Upper lobe of left lung (tissue), 6 donors: ENCODE measurements around the gene ZNF212. TPM values are rescaled to one million over a fixed set of nuclear protein-coding genes. Genes with fewer than 3 reads are reported as not detected.
"Not testable (repeated sequence)": the region's sequence is repeated elsewhere in the genome, so short reads cannot be mapped to it uniquely, and the experiment has no call there.

ENCODE experiments used
- ATAC-seq, 2 donors: fragments of 200-7000 bp; cut with Tn5 transposase; one replicate each; pipeline ENCODE4 v1.9.1; 2022; ENCODE audit warnings: mild to moderate bottlenecking in 2 of 2, moderate library complexity in 2 of 2; ENCODE audit not compliant: low FRiP score in 2 of 2
- DNase-seq, 2 donors: peaks; one replicate each; pipeline ENCODE4 v3.0.0-alpha.2; 2019 to 2020
- H3K27ac ChIP-seq, 4 donors: fragments of 200-600 bp; sonication (generic); one replicate each; pipeline ENCODE4 v1.5.1; 2016 to 2019
- H3K27me3 ChIP-seq, 4 donors: fragments of 200-600 bp; sonication (generic); one replicate each; pipeline ENCODE4 v1.5.1; 2017 to 2019
- H3K36me3 ChIP-seq, 4 donors: fragments of 200-600 bp; sonication (generic); one replicate each; pipeline ENCODE4 v1.5.1; 2016 to 2019
- H3K4me1 ChIP-seq, 4 donors: fragments of 200-600 bp; sonication (generic); one replicate each; pipeline ENCODE4 v1.5.1; 2018 to 2019
- H3K4me3 ChIP-seq, 4 donors: fragments of 200-600 bp; sonication (generic); one replicate each; pipeline ENCODE4 v1.5.1; 2017 to 2019; ENCODE audit warnings: mild to moderate bottlenecking in 2 of 4, moderate library complexity in 1 of 4
- H3K9me3 ChIP-seq, 4 donors: fragments of 200-600 bp; sonication (generic); one replicate each; pipeline ENCODE4 v1.5.1; 2018 to 2019
- CTCF ChIP-seq, 6 experiments: fragments of 450-650 bp in 4 of 6; fragments of 200-600 bp in 2 of 6; sonication (generic) in 2 of 6; IDR thresholded peaks; one replicate each; pipeline ENCODE4 v1.5.1; 2016 to 2019; ENCODE audit warnings: antibody characterized with exemption in 6 of 6
- EP300 ChIP-seq, 4 donors: sonication (generic); formaldehyde crosslinking; IDR thresholded peaks; one replicate each; pipeline ENCODE4 v1.5.1; 2017; ENCODE audit warnings: antibody characterized with exemption in 4 of 4, control low read depth in 2 of 4
- POLR2A ChIP-seq, 4 donors: fragments of 450-650 bp; IDR thresholded peaks; one replicate each; pipeline ENCODE4 v1.5.1; 2016 to 2017; ENCODE audit warnings: antibody characterized with exemption in 4 of 4, mild to moderate bottlenecking in 2 of 4
- POLR2AphosphoS5 ChIP-seq, 2 donors: sonication (generic); formaldehyde crosslinking; IDR thresholded peaks; one replicate each; pipeline ENCODE4 v1.5.1; 2017; ENCODE audit warnings: antibody characterized with exemption in 2 of 2
- WGBS, 2 donors: methylation state at CpG; one replicate each; pipeline ENCODE4 v1.1.5; 2017 to 2018; 5-methylcytosine and 5-hydroxymethylcytosine counted together
- total RNA-seq, 6 donors: library from RNA; depleted of rRNA in 4 of 6; stranded (reverse); fragments of >200 nt in 4 of 6; gene quantifications; one replicate each; pipeline versions ENCODE4 v1.1.0 to v1.2.1, GENCODE V29; 2016 to 2021
- donor health status: DM: no; HTN: no; CAD: no; lungs with moderate emphysema.
- donor health status: DM: no; HTN: yes; CAD: no; lungs with severe emphysema.

Gene ZNF212
- total RNA-seq, 6 donors from 2014 or later, result 10.3 to 33.5 (median 10.9) TPM

GRCh38 chr7:149245244-149245643 lies 5.8 kb downstream of the ZNF212 start:
- no peak for TF ChIP-seq EP300 (IDR thresholded peaks at IDR 0.05)
- TF ChIP-seq CTCF (IDR thresholded peaks at IDR 0.05), result no peak
- TF ChIP-seq POLR2A (IDR thresholded peaks at IDR 0.05), result no peak
- no peak for TF ChIP-seq POLR2AphosphoS5 (IDR thresholded peaks at IDR 0.05)
- peaks cover 0 to 5% (median 1%) of the 10 kb centered on the region in 4 donors for H3K36me3 ChIP-seq
- no peaks in the 10 kb centered on the region for H3K27me3 ChIP-seq
- no peak overlapping the region for H3K4me3 ChIP-seq
- no peak for ATAC-seq
- no peak overlapping the region for H3K27ac ChIP-seq
- 60 to 64% methylated on average over 5 of the region's 5 CpGs for WGBS, 2 donors
- H3K9me3 ChIP-seq, result no peaks in the 10 kb centered on the region
- no peak for DNase-seq
- peaks cover 9 to 12% (median 10%) of the 10 kb centered on the region in 4 donors for H3K4me1 ChIP-seq

- no peak for ATAC-seq
- Histone ChIP-seq H3K27ac (no peak overlapping the region), H3K27me3 (no peaks in the 10 kb centered on the region), H3K36me3 (peaks cover 2 to 10% (median 6%) of the 10 kb centered on the region in 4 donors), H3K4me3 (no peak overlapping the region), H3K9me3 (no peaks in the 10 kb centered on the region), H3K4me1 (peaks cover 4 to 7% (median 5%) of the 10 kb centered on the region in 4 donors)
- WGBS, 2 donors, result 84 to 89% methylated on average over 5 of the region's 5 CpGs
- DNase-seq, result no peak
- no peak for TF ChIP-seq EP300 (IDR thresholded peaks at IDR 0.05)
- TF ChIP-seq POLR2AphosphoS5 (IDR thresholded peaks at IDR 0.05), result no peak
- no peak for TF ChIP-seq POLR2A (IDR thresholded peaks at IDR 0.05)
- no peak for TF ChIP-seq CTCF (IDR thresholded peaks at IDR 0.05)
Measured at GRCh38 chr7:149245744-149246143, 6.3 kb downstream of the ZNF212 start.

GRCh38 chr7:149248777-149249176 lies 9.3 kb downstream of the ZNF212 start:
- Histone ChIP-seq H3K27me3 (no peaks in the 10 kb centered on the region), H3K27ac (no peak overlapping the region), H3K4me1 (no peaks in the 10 kb centered on the region), H3K4me3 (no peak overlapping the region), H3K9me3 (no peaks in the 10 kb centered on the region), H3K36me3 (peaks cover 22 to 40% (median 30%) of the 10 kb centered on the region in 4 donors)
- DNase-seq, result no peak
- ATAC-seq, result no peak
- WGBS, 2 donors, result 73 to 77% methylated on average over 3 of the region's 3 CpGs
- TF ChIP-seq CTCF (IDR thresholded peaks at IDR 0.05) (no peak), EP300 (IDR thresholded peaks at IDR 0.05) (no peak)

GRCh38 chr7:149250151-149250550 lies 10.7 kb downstream of the ZNF212 start:
- peaks cover 32 to 54% (median 42%) of the 10 kb centered on the region in 4 donors for H3K36me3 ChIP-seq
- H3K9me3 ChIP-seq, H3K27ac ChIP-seq, H3K27me3 ChIP-seq, H3K4me3 ChIP-seq, ATAC-seq, H3K4me1 ChIP-seq: not testable (repeated sequence)
- DNase-seq, result peak in 1 of 2 donors; percentile 46
- WGBS, 2 donors, result 94 to 96% methylated on average over 18 of the region's 18 CpGs

GRCh38 chr7:149251518-149251917 lies 12.1 kb downstream of the ZNF212 start:
- ATAC-seq, H3K27ac ChIP-seq, H3K27me3 ChIP-seq, H3K9me3 ChIP-seq, H3K4me3 ChIP-seq, DNase-seq, H3K4me1 ChIP-seq: not testable (repeated sequence)
- WGBS, 2 donors, result 95 to 98% methylated on average over 10 of the region's 10 CpGs
- peaks cover 32 to 66% (median 48%) of the 10 kb centered on the region in 4 donors for H3K36me3 ChIP-seq

GRCh38 chr7:149252378-149252777 lies 12.9 kb downstream of the ZNF212 start:
- no peaks in the 10 kb centered on the region for H3K27me3 ChIP-seq
- H3K36me3 ChIP-seq, result peaks cover 32 to 66% (median 48%) of the 10 kb centered on the region in 4 donors
- no peaks in the 10 kb centered on the region for H3K4me1 ChIP-seq
- ATAC-seq (no peak), DNase-seq (no peak)
- TF ChIP-seq CTCF (IDR thresholded peaks at IDR 0.05), result no peak
- no peak for TF ChIP-seq POLR2AphosphoS5 (IDR thresholded peaks at IDR 0.05)
- no peak for TF ChIP-seq EP300 (IDR thresholded peaks at IDR 0.05)
- TF ChIP-seq POLR2A (IDR thresholded peaks at IDR 0.05), result no peak
- H3K4me3 ChIP-seq, result no peak overlapping the region
- WGBS, 2 donors, result 97 to 100% methylated on average over 2 of the region's 2 CpGs
- H3K27ac ChIP-seq, result no peak overlapping the region
- H3K9me3 ChIP-seq, result no peaks in the 10 kb centered on the region
